Fibroblast of skin of left biceps (primary cell): ENCODE measurements around the gene KLF16.

Source experiments
- DNase-seq, 2 experiments: peaks; one replicate each; pipeline ENCODE4 v3.0.0-alpha.2; 2013; ENCODE audit warnings: low read depth in 2 of 2

The KLF16 gene

DNA sequence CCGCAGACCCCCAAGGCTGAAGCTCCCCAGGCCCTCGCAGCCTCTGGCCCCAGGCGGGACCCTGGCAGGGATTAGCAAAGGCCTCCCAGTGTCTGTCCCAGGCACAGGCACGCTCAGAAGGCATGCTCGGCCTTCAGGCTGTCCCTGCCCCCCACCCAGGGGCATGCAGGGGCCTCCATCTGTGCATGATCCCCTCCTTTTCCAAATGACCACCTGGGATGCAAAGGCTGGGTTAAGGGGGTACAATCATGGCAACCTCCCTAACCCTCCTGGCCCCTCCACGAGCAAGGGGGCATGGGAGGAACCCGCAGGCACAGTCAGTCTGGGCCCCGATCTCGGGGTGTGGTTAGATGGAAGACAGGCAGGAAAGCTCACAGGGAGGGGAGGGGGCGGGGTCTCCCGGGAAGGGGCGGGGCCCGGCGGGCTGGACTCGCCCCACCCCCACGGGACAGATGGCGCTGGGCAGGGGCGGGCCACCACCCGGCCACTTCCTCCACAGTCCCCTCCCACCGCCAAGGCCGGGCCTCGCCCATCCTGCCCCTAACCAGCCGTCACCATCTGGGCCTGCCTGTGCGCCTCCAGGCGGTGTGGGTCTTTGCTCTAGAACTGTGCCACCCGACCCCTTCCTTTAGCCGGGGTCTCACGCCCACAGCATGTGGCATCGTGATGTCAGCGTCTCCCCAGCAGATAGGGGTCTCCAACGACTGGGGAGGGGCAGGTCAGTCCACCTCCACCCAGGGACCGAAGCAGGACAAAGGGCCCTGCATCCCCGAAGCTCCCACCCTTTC is 8.1 kb downstream of the KLF16 start:
- peak; percentile 57 to 60 for DNase-seq

DNA sequence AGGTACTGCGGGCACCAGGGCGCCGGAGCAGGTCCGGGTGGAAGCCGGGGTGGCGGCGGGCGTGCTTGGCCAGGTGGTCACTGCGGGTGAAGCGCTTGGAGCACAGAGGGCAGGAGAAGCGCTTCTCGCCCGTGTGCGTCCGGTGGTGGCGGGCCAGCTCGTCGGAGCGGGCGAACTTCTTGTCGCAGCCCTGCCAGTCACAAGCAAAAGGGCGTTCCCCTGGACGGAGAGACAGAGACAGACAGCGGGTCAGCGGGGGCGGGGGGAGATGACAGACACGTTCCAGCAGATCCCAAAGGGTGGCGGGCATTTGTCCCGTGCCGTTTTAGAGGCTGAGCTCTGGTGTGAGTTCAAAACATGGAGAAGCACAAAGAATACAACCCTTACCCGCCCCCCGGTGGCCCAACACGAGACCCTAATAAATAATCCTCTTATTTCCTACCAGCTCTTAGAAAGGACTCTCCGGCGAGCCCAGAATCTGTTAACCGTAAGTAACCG is 8.8 kb downstream of the KLF16 start:
- DNase-seq = no peak

DNA sequence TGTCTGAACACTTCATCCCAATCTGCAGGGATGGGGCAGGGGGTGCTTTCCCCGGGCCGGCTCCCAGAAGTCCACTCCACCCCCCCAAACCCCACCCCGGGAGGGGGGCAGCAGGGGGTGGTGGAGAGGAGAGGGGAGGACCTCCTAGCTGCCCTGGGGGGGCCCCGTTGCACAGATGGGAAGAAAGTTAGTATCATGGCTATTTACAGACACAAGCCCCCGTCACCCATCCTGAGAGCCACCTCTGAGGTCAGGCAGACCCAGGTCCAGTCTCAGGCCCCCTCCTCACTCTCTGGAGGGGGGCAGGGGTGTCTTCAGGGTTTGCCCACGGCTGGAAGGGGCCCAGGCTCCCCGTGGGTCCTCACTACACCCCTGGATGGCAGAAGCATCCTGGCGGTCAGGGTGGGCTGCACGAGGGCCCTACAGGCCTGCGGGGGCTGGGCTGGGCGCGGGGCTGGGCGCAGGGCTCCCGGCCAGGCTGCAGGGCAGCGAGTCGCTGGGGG is 9.3 kb downstream of the KLF16 start:
- DNase-seq = no peak

DNA sequence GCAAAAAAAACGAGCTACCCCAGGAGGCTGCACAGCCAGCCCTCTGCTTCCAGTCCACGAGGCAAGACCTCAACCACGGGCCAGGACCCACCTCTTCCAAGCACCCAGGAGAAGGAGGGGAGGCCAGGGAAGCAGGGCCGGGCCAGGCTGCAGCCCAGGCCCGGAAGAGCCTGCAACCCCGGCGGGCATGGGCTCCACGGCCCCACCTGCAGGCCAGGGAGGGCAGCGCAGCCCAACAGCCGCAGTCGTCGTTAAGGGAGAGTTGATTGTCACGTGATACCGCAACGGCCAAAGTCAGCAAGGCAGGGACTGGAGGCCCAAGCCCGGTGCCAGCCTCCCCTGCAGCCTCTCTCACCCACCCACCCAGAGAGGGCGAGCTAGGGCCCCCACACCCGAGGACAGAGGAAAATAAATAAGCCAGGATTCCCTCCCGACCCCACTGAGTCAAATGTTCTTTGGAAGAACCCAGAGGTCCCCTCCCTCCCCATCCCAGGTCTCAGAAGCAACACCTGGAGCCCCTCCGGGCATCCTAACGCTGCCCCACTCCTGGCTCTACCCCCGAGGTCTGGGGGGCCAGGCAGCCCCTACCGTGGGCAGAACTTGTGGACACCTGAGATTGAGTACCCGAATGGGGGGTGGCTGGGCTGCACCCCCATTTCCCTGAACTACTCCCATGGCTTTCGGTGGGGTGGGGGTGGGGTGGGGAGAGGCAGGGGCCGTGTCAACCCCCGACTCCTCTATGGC is 9.9 kb downstream of the KLF16 start:
- peak in 1 of 2 experiments; percentile 30 for DNase-seq

DNA sequence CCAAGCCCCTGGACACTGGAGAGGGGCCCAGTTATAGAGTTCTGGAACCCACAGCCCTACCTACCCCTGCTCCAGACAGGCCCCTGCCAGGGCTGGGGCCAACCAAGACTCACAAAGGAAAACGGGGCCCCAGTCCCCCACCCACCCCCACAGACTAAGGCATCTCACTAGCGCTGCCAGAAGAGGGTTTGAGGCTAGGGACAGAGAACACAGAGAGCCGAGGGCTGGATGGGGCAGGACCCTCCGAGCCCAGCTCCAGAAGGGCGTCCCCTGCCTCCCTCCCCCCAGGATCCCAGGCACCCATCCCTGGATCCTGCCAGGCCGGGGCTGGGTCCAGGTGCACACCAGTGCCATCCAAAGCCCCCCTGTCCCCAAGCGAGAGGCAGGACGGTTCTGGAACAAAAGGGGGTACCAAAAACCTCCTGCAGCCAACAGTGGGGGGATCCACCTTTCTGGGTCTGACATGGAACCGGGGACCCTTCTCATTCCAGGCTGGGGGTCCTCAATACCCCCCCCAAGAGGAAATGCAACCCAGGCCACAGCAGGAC is 10.7 kb downstream of the KLF16 start:
- DNase-seq = no peak

DNA sequence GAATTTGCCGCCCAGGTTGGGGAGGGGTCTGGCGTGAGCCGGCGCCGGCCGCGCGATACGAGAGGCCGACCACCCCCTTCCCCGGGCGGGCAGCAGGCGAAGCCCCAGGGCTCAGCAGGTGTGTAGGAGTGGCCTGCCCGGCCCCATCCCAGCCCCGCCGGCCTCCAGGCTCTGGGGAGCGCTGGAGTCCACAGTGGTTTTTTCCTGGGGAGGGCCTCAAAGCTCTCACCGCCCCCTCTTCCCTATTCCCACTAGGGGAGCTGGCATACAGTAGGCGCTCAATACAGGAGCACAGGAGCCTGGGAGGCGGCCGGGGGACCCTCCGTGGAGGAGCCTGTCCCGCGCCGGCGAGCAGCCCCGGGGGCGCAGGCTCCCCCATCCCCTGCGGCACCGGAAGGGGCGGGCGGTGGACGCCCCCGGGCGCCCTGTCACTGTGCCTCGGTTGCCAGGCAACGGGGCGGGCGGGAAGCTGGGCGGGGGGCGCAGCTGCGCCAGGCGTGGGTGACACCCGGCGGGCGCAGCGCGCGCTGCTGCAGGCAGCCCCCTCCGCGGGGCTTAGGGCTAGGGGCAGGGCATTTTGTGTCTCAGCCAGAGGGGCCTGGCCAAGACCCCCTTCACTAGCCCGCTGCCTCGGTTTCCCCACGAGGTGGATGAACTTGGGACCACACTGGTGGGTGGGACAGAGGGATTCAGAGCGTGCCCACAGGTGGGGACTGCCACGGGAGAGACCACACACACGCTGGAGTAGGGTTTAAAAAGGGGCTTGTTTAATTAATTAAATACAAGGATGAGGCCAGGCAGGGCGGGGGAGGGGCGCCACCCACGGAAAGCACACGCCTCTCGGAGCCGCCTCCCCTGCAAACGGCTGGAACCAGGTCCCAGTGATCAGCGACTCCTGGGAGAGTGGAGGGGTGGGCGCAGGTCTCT is 11.5 kb downstream of the KLF16 start:
- no peak for DNase-seq

DNA sequence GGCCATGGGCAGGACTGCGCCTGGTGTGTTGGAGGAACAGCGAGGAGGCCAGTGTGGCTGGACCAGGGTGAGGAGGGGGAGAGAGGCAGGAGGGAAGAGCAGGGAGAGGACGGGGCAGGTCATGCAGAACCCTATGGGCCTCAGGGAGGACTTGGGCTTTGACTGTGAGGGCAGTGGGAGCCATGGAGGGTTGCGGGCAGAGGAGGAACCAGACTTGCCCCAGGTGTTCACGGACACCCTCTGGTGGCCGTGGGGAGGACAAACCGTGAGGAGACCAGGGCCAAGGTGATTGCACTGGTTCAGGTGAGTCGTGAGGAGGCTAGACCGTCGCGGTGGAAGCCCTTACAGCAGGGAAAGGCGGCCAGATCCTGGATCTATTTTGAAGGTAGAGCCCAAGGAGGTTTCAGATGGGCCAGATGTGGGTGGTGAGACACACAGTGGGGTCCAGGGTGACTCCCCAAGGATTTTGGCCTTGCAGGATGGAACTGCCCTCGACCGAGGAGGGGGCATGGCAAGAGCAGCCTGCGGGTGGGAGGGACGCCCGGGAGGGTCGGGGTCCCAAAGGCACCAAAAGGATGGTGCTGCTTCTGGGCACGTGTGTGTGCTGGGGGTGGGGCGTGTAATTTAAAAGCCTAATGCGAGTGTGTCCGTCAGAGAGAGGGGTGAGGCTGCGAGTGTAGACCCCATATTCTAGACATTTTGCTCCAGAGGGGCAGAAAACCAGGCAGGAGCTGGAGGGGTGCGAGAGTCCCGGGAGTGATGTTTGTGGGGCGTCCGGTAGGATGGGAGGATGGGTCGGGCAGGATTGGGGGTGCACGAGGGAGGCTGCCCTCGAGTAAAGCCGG is 12.3 kb downstream of the KLF16 start:
- DNase-seq = no peak

DNA sequence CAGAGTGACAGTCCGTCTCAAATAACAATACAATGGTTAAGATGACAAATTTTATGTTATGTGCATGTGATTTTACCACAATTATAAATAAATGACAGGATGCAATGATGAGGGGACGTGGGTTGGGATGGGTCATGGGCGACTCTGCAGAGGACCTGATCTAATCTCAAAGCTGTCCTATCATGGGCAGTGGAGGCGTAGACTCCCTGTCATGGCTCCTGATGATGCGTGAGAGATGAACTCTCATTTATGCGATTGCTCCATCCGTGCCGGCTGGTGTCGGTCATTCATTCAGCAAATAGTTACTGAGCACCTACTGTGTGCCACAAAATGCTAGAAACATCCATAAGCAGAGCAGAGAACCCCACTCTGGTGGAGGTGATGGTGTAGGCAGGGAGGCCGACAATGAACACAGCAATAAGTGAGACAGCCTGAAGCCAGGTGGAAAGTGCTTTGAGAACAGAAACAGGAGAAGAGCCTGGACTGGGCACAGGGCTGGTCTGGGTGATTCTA is 13.4 kb downstream of the KLF16 start:
- DNase-seq = no peak

DNA sequence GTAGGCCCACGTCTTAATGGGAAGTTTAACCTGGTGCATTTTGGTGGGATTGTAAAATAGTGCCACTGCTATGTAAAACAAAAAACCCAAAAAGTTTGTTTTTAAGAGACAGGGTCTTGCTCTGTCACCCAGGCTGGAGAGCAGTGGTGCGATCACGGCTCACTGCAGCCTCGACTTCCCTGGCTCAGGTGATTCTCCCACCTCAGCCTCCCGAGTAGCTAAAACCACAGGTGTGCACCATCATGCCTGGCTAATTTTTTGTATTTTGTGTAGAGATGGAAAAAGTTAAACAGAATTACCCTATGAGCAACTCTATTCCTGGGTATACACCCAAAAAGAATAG is 14.3 kb downstream of the KLF16 start:
- DNase-seq = no peak

DNA sequence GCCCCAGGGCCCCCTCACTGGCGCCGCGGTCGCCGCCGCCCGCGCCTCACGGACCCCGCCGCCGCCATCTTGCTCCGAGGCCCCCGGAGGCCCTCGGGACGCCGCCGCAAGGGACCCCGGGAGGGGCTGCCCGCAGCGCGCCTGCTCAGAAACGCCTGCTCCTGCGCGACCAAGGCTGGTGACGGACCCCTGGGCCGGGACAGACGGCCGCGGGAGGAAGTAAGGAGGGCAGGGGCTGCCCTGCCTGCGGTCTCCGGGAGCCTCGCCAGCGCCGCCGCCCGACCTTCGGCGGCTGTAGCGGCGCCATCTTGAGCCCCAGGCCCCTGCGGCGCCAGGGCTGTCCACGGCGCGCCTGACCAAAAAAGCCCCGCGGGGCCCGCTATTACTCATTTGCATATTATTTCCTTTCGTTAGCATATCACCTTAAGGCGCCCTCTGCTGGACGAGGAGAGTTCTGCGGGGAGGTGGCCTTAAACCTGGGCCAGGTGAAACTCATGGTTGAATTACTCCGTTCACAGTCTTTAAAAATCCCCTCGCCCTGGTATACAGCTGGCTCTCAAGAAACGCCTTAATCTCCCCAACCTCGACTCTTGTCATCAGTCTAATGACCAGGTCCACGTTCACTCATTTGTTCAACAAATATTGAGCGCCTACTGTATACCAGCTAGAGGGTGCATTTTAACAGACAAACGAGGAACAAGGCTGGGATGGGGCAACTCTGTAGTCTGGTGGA is 14.8 kb downstream of the KLF16 start, which contains the start of gene REXO1:
REXO1 (minus strand) TSS at position 85 of the 733 bp plus-strand sequence. CDS start 125 bp downstream, outside the sequence.
- peak; percentile 84 to 87 for DNase-seq

DNA sequence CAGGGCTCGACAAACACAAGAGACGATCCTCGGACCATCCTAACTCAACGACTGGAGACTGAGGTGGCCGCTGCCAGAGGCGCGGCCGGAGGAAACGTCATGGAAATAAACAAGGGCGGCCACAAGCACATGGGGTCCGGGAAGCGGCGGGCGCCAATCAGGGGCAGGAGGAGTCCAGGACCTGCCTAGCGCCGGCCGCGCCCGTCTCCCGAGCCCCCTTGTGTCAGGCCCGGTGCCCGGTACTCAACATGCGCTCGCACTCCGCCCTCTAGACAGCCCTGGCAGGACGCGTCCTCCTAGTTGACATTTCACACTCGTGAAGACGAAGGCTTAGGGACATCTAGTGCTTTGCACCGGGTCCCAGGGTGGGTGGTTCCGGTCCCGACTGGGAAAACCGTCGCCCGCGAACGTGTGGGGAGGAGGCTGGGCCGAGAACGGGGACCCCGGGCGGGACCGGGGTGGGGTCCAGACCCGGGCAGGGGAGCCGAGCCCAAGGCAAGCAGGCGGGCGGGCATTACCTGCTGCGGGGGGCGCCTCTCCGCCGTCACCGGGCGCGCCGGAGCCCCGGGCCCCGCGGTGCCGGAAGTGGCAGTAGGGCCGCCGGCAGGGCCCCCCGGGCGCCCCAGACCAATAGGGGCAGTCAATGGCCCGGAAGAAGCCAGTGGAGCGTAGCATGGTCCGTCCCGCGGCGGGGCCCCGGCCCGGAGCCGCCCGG is 15.5 kb downstream of the KLF16 start:
- DNase-seq = no peak

DNA sequence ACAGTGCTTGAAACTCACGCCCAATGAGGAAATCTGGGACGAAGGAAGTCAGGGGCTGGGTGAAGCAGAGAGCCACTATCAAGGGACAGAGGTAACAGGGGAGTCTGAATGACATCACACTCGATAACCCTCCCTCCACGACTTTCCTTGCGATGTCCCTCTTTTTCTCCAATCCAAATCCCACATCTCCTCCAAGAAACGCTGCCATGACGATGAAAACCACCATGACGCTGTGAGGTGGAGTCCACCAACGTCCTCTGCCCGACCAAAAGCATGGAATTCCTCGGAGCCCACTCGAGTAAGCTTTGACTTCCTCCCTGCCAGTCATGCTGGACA is 16.1 kb downstream of the KLF16 start:
- no peak for DNase-seq

DNA sequence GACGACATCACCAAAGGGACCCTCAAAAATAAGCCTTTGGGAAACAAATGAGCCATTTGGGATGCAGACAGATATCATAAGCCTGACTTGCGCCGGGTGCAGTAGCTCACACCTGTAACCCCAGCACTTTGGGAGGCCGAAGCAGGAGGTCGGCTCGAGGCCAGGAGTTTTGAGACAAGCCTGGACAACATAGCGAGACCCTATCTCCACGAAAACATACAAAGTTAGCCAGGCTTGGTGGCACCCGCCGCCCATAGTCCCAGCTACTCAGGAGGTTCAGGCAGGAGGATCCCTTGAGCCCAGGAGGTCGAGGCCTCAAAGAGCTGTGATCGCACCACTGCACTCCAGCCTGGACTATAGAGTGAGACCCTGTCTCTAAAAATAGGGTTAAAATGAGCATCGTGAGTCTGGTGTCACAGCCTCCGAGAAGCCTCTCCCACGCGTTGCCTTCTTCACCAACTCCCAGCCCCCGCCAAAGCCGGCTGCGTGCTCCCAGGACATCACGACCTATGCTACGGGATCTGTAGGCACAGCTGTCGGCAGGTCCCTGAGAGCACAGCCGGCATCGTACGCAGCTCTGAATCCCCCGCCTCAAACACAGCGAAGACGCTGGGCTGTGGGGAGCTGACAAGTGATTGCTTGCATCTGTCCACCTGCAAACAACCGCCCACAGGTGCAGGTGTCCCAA is 16.7 kb downstream of the KLF16 start:
- no peak for DNase-seq

DNA sequence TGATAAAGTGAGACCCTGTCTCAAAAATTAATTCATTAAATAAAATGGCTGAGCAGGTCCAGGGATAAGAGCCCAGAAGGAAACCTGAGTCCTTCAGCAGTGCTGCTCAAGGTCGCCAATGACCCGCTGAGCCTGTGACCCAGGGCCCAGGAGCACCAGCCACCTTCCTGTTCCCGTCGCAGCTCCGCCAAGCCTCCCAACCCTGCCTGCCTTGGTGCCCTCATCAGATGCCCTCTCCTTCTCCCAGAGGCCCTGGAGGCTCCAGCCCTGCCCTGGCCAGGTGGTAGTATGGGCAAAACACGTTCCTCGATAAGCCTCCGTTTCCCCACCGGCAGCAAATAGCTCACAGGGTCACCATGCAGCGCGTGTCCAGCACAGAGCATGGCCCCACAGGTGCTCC is 17.7 kb downstream of the KLF16 start:
- no peak for DNase-seq

DNA sequence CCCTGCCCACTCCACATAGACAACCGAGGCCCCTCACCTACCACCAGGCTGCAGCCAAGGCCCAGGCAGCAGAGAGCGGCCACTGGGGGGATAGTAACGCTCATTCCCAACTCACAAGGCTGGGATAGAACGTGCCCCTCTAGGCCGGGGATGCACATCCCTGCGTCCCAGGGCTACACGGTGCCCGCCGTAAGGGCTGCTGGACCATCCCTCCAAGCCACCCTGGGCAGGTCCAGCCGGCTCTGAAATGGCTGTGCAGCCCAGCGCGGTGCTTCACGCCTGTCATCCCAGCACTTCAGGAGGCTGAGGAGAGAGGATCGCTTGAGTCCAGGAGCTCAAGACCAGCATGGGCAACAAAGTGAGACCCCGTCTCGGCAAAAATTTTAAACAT is 18.3 kb downstream of the KLF16 start:
- no peak for DNase-seq

DNA sequence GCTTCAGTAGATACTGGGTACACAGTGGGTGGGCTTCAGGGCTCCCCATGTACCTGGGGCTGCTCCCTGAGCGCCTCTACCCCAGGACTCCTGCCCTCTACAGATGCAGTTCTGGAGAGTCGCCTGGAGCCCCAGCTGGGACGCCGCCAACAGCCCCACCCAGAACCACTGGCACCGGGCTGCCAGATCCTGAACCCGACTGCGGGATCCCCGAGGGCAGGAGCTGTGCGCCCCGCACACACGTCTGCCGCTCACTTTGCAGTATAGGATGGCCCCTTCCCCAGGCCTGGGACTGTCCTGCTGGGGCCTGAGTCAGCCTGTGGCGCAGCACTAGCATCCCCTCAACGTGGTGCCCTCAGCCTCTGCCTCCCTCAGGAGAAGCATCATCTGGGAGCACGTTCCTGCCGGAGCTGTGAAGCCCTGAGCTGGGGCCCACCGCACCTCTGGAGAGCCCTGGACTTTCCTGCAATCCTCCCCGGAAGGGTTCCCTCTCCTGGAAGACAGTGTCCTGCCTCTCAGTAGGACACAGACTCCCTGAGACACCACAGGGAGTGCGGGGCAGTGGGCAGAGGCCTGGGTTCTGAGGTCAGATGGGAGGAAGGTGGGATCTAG is 18.8 kb downstream of the KLF16 start:
- DNase-seq = no peak

DNA sequence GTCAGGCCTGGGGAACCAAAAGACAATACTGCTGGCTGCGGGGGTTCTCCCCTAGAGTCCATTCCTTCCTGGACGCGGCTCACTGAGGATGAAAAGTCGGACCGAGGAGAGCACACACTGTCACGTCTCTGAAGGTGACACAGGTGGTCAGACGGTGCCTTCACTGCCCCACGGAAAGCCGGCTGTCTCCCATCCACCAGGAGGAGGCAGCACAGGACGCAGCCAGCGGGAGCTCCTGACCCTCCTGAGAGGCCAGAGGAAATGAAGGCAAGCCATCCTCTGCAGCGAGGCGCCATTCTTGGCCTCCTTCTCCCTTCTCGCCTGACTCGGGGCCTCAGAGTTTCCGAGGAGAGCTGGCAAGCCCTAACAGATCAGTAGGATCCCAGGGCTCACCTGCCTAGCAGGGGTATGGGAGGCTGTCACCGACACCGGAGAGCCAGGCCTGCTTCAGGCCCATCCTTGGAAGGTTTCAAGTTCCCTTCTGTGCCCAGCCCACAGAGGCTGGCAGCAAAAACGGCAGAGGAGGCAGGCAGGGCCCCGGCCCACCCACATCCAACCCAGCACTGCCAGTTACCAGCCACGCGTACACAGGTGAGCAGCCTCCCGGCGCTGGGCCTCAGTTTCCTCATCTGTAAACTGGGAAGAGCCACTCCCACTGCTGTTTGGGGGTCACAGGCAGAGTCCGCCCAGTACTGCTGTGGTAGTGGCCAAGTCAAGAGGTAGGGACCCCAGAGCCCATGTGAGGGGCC is 19.6 kb downstream of the KLF16 start:
- no peak for DNase-seq
